ENCODE measurements around the gene DVL1. TPM values are rescaled to one million over a fixed set of nuclear protein-coding genes. Genes with fewer than 3 reads are reported as not detected.

Gene DVL1
- total RNA-seq, 3 donors from 2014 or later (not counting 1 experiment from before 2014, with no cell fraction given): 33.8 to 41.9 (median 35.6) TPM

DNA sequence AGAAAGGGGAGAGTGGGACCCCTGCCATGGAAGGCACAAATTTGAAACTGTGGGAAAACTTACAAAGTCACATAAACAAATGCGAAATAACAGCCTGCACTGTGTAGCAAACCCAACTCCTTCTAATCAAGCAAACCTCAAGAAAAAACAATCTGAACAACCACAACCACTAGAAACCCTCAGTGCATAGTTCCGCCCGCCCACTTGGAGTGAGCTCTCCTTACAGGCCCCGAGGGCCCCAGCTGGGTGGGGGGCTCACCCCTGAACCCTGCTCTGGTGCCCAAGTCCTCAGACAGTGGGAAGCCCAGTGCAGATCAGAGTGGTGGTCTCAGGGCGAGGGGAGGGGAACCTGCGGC is 10.1 kb upstream of the DVL1 start:
- H3K9me3 Mint-ChIP-seq: no peaks in the 10 kb centered on the region
- H3K36me3 Mint-ChIP-seq: no peaks in the 10 kb centered on the region
- no peaks in the 10 kb centered on the region for H3K36me3 ChIP-seq (ENCODE audit: control insufficient read depth, insufficient read depth, low read length)
- whole genome bisulfite sequencing (ENCODE audit: insufficient coverage): 50% methylated on average over 6 of the region's 6 CpGs
- ATAC-seq (no peak), DNase-seq (peak in 1 of 2 donors; percentile 57)
- H3K9me3 ChIP-seq (ENCODE audit: control insufficient read depth, insufficient read depth, low read length): no peaks in the 10 kb centered on the region
- peaks cover 23% of the 10 kb centered on the region for H3K27me3 ChIP-seq (ENCODE audit: control insufficient read depth, insufficient read depth, low read length)
- peaks cover 0 to 12% of the 10 kb centered on the region in 2 donors for H3K4me1 Mint-ChIP-seq
- no peak overlapping the region for H3K27ac Mint-ChIP-seq
- intact Hi-C loops (cut with micrococcal nuclease): no loop called here
- peaks cover 12 to 17% of the 10 kb centered on the region in 2 donors for H3K27me3 Mint-ChIP-seq (ENCODE audit: low read depth in 2 of 2)
- H3K4me3 ChIP-seq (ENCODE audit: low read length): no peak overlapping the region
- H3K27ac ChIP-seq (ENCODE audit: low read length): no peak overlapping the region
- no peak overlapping the region for H3K4me3 Mint-ChIP-seq
- peaks cover 16% of the 10 kb centered on the region for H3K4me1 ChIP-seq (ENCODE audit: control insufficient read depth, insufficient read depth, low read length)
- TF ChIP-seq CTCF (IDR thresholded peaks at IDR 0.05): no peak

GRCh38 chr1:1358433-1359271 is 9.4 kb upstream of the DVL1 start, which contains the start of gene MXRA8:
Gene MXRA8 (minus strand): TSS chr1:1358555. CDS start chr1:1358504, 51 bp downstream.
- no peak for TF ChIP-seq CTCF (IDR thresholded peaks at IDR 0.05)
- Histone ChIP-seq H3K36me3 (ENCODE audit: control insufficient read depth, insufficient read depth, low read length) (no peaks in the 10 kb centered on the region), H3K27ac (ENCODE audit: low read length) (no peak within 1 kb of the TSS), H3K4me3 (ENCODE audit: low read length) (no peak within 1 kb of the TSS), H3K9me3 (ENCODE audit: control insufficient read depth, insufficient read depth, low read length) (no peaks in the 10 kb centered on the region), H3K27me3 (ENCODE audit: control insufficient read depth, insufficient read depth, low read length) (peaks cover 26% of the 10 kb centered on the region), H3K4me1 (ENCODE audit: control insufficient read depth, insufficient read depth, low read length) (peaks cover 22% of the 10 kb centered on the region)
- 34% methylated on average over 29 of the region's 29 CpGs for WGBS (ENCODE audit: insufficient coverage)
- Mint-ChIP-seq H3K4me3 (no peak within 1 kb of the TSS), H3K4me1 (peaks cover 0 to 15% of the 10 kb centered on the region in 2 donors), H3K27me3 (ENCODE audit: low read depth in 2 of 2) (peaks cover 12 to 17% of the 10 kb centered on the region in 2 donors), H3K9me3 (no peaks in the 10 kb centered on the region), H3K36me3 (no peaks in the 10 kb centered on the region), H3K27ac (no peak within 1 kb of the TSS)
- intact Hi-C loops (cut with micrococcal nuclease): no loop called here
- ATAC-seq (peak in 2 of 3 donors; percentile 42 to 52), DNase-seq (no peak)

DNA sequence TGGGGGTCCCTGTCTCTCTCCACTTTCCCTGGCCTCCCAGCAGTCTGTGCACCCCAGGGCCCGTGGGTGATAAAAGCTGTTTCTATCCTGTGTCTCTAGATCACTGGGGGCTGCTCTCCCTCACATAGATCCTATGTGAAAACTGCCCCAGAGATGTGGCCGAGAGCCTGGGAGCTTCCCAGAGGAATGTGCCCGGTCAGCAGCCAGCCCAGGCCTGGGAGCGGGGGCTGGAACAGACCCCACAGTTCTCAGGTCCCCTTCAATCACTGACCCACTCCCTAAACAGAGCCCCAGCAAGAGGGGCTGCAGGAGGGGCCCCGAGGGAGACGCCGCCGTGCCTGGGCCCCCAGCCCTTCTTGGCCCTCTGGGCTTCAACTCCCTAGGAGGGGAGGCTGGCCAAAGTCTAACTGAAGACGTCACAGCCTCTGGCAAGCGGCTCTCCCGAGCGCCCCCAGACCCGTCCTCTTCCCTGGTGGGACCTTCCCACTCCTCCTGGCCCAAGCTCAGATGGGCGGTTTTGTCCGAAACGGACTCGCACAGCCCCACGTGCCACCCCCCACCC is 8.7 kb upstream of the DVL1 start:
- Mint-ChIP-seq H3K4me1 (peaks cover 0 to 16% of the 10 kb centered on the region in 2 donors), H3K4me3 (no peak overlapping the region), H3K9me3 (no peaks in the 10 kb centered on the region), H3K27me3 (ENCODE audit: low read depth in 2 of 2) (peaks cover 12 to 17% of the 10 kb centered on the region in 2 donors), H3K27ac (no peak overlapping the region), H3K36me3 (no peaks in the 10 kb centered on the region)
- Histone ChIP-seq H3K9me3 (ENCODE audit: control insufficient read depth, insufficient read depth, low read length) (no peaks in the 10 kb centered on the region), H3K36me3 (ENCODE audit: control insufficient read depth, insufficient read depth, low read length) (no peaks in the 10 kb centered on the region), H3K4me1 (ENCODE audit: control insufficient read depth, insufficient read depth, low read length) (peaks cover 26% of the 10 kb centered on the region), H3K4me3 (ENCODE audit: low read length) (no peak overlapping the region), H3K27me3 (ENCODE audit: control insufficient read depth, insufficient read depth, low read length) (peaks cover 33% of the 10 kb centered on the region), H3K27ac (ENCODE audit: low read length) (no peak overlapping the region)
- intact Hi-C loops (cut with micrococcal nuclease): no loop called here
- ATAC-seq (no peak), DNase-seq (no peak)
- 30% methylated on average over 18 of the region's 18 CpGs for WGBS (ENCODE audit: insufficient coverage)
- TF ChIP-seq CTCF (IDR thresholded peaks at IDR 0.05): no peak

Data from natural killer cell (primary cell).